ENCODE data around the gene ASB2. TPM values are rescaled to one million over a fixed set of nuclear protein-coding genes. Genes with fewer than 3 reads are reported as not detected.

ASB2 gene
- polyA plus RNA-seq, 3 donors = 0.25 to 2.5 (median 1.4) TPM

- Mint-ChIP-seq H3K9me3 (no peaks in the 10 kb centered on the region), H3K36me3 (no peaks in the 10 kb centered on the region), H3K4me3 (no peak overlapping the region), H3K27me3 (ENCODE audit: low read depth in 3 of 3) (peaks cover 2 to 11% (median 3%) of the 10 kb centered on the region in 3 donors), H3K4me1 (peaks cover 8% of the 10 kb centered on the region), H3K27ac (no peak overlapping the region)
- H3K4me2 ChIP-seq (replicated peaks; ENCODE audit: extremely low read depth, low read length, poor library complexity, severe bottlenecking) = no peak overlapping the region
- H3K79me2 ChIP-seq (ENCODE audit: insufficient read depth, low read length) = no peaks in the 10 kb centered on the region
- DNase-seq = no peak
- H3K27me3 ChIP-seq (ENCODE audit: control insufficient read depth in 2 of 2, insufficient read depth in 2 of 2, low read length in 2 of 2) = no peaks in the 10 kb centered on the region
- no peaks in the 10 kb centered on the region for H4K20me1 ChIP-seq (ENCODE audit: insufficient read depth, low read length)
- no CpG with 5 or more reads among the region's 2 CpGs for WGBS (ENCODE audit: insufficient coverage)
- peaks cover 0 to 3% of the 10 kb centered on the region in 2 donors for H3K4me1 ChIP-seq (ENCODE audit: control insufficient read depth in 1 of 2, insufficient read depth in 2 of 2, low read length in 2 of 2)
- no peak overlapping the region for H3K4me3 ChIP-seq (replicated peaks in 1 of 3; ENCODE audit: low read depth in 2 of 3, low read length in 3 of 3)
- no peak overlapping the region for H2AFZ ChIP-seq (ENCODE audit: insufficient read depth, low read depth, low read length, poor library complexity, severe bottlenecking)
- H3K27ac ChIP-seq (ENCODE audit: low read depth in 1 of 2, low read length in 2 of 2) = no peak overlapping the region
- H3K9me3 ChIP-seq (replicated peaks in 1 of 2; ENCODE audit: control insufficient read depth in 1 of 2, insufficient read depth in 1 of 2, low read length in 2 of 2) = no peaks in the 10 kb centered on the region
- H3K36me3 ChIP-seq (replicated peaks in 1 of 2; ENCODE audit: control insufficient read depth in 1 of 2, insufficient read depth in 2 of 2, low read length in 2 of 2) = no peaks in the 10 kb centered on the region
- intact Hi-C loops (cut with micrococcal nuclease) = no loop called here
- no peak for TF ChIP-seq CTCF (IDR thresholded peaks at IDR 0.05)
- no peak overlapping the region for H3K9ac ChIP-seq (ENCODE audit: insufficient read depth, low read length, poor library complexity, severe bottlenecking)
These were observed 38.9 kb upstream of the ASB2 start for GRCh38 chr14:94015223-94015622.

GRCh38 chr14:94014382-94014781 is 38.0 kb upstream of the ASB2 start:
- Mint-ChIP-seq H3K4me1 (peaks cover 8% of the 10 kb centered on the region), H3K27me3 (ENCODE audit: low read depth in 3 of 3) (peaks cover 3 to 12% (median 8%) of the 10 kb centered on the region in 3 donors), H3K9me3 (no peaks in the 10 kb centered on the region), H3K36me3 (no peaks in the 10 kb centered on the region), H3K27ac (no peak overlapping the region), H3K4me3 (no peak overlapping the region)
- Histone ChIP-seq H3K27me3 (ENCODE audit: control insufficient read depth in 2 of 2, insufficient read depth in 2 of 2, low read length in 2 of 2) (no peaks in the 10 kb centered on the region), H3K4me3 (replicated peaks in 1 of 3; ENCODE audit: low read depth in 2 of 3, low read length in 3 of 3) (no peak overlapping the region), H3K9ac (ENCODE audit: insufficient read depth, low read length, poor library complexity, severe bottlenecking) (no peak overlapping the region), H3K79me2 (ENCODE audit: insufficient read depth, low read length) (no peaks in the 10 kb centered on the region), H2AFZ (ENCODE audit: insufficient read depth, low read depth, low read length, poor library complexity, severe bottlenecking) (no peak overlapping the region), H4K20me1 (ENCODE audit: insufficient read depth, low read length) (no peaks in the 10 kb centered on the region), H3K4me2 (replicated peaks; ENCODE audit: extremely low read depth, low read length, poor library complexity, severe bottlenecking) (no peak overlapping the region), H3K4me1 (ENCODE audit: control insufficient read depth in 1 of 2, insufficient read depth in 2 of 2, low read length in 2 of 2) (peaks cover 0 to 3% of the 10 kb centered on the region in 2 donors), H3K36me3 (replicated peaks in 1 of 2; ENCODE audit: control insufficient read depth in 1 of 2, insufficient read depth in 2 of 2, low read length in 2 of 2) (no peaks in the 10 kb centered on the region), H3K27ac (ENCODE audit: low read depth in 1 of 2, low read length in 2 of 2) (no peak overlapping the region), H3K9me3 (replicated peaks in 1 of 2; ENCODE audit: control insufficient read depth in 1 of 2, insufficient read depth in 1 of 2, low read length in 2 of 2) (no peaks in the 10 kb centered on the region)
- intact Hi-C loops (cut with micrococcal nuclease) = no loop called here
- WGBS (ENCODE audit: insufficient coverage) = 92% methylated on average over 5 of the region's 6 CpGs
- DNase-seq = no peak
- no peak for TF ChIP-seq CTCF (IDR thresholded peaks at IDR 0.05)
